Tibial nerve (tissue), 3 donors: Measurements from ENCODE around the gene IL1R2.

Experiments used
- CTCF ChIP-seq, 5 experiments: fragments of 200-600 bp in 3 of 5; fragments of 450-650 bp in 2 of 5; sonication (generic) in 3 of 5; IDR thresholded peaks; one replicate each; pipeline ENCODE4 v1.5.1; 2016 to 2019; ENCODE audit warnings: antibody characterized with exemption in 5 of 5, mild to moderate bottlenecking in 3 of 5, moderate library complexity in 2 of 5
- POLR2A ChIP-seq, 2 donors: fragments of 450-650 bp; IDR thresholded peaks; one replicate each; pipeline ENCODE4 v1.6.1; 2017; ENCODE audit warnings: antibody characterized with exemption in 2 of 2, mild to moderate bottlenecking in 2 of 2, moderate library complexity in 2 of 2

GRCh38 chr2:102065675-102066252 lies 74.0 kb downstream of the IL1R2 start:
- TF ChIP-seq CTCF (IDR thresholded peaks at IDR 0.05) (no peak), POLR2A (IDR thresholded peaks at IDR 0.05) (no peak)
